HG03457 (cell line): ENCODE measurements around the gene INHBE.
"Not testable (repeated sequence)": the region's sequence is repeated elsewhere in the genome, so short reads cannot be mapped to it uniquely, and the experiment has no call there.

Source experiments
- ATAC-seq: cut with Tn5 transposase; IDR thresholded peaks from one replicate; pipeline ENCODE4 v1.9.1; 2021; ENCODE audit warnings: moderate number of reproducible peaks; ENCODE audit not compliant: unreplicated experiment

The INHBE gene

DNA sequence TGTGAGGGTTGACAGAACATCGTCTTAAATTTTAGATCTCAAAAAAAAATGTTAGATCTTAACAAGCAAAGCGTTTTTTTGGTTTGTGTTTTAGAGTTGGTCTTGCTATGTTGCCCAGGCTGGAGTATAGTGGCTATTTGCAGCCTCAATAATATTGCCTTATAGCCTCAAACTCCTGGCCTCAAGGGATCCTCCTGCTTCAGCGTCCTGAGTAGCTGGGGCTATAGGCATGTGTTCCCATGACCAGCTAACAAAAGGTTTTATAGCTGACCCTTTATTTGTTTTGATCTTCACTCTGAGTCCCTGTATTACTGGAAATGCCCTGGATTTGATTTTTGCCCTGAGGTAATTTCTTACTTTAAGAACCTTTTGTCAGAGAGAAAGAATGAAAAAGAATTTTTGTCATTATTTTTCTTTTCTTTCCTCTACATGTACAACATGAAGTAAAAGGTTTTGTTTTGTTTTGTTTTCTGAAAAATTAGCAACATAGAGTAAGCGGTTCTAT is 15.3 kb upstream of the INHBE start:
- no peak for ATAC-seq

DNA sequence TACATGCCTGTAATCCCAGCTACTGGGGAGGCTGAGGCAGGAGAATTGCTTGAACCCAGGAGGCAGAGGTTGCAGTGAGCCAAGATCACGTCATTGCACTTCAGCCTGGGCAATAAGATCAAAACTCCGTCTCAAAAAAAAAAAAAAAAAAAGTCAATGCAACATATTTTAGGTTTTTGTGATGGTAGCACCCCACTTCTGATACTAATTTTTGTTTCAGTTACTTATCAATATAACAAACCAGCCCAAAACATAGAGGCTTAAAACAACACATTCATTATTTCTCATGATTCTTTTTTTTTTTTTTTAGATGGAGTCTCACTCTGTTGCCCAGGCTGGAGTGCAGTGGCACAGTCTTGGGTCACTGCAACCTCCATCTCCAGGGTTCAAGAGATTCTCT is 13.7 kb upstream of the INHBE start:
- not testable (repeated sequence) for ATAC-seq

DNA sequence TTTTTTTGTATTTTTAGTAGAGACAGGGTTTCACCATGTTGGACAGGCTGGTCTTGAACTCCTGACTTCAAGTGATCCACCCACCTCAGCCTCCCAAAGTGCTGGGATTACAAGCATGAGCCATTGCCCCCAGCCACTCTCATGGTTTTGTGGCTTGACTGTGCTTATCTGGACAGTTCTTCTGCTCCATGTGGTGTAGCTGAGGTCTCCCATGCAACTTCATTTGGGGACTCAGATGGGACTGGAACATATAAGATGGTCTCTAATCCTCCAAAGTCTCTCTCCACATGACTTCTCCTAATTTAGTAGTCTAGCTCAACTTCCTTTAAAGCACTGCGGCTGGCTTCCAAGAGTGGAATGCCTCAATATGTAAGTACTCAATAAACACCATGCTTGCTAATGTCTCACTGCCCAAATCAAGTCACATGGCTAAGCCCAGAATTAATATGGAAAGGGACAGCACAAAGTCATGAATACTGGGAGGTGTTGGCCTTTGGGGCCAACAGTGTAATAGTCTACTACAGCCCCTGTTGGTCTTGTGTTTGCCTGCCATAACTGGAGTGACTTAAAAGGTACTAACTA is 13.2 kb upstream of the INHBE start:
- ATAC-seq: no peak

DNA sequence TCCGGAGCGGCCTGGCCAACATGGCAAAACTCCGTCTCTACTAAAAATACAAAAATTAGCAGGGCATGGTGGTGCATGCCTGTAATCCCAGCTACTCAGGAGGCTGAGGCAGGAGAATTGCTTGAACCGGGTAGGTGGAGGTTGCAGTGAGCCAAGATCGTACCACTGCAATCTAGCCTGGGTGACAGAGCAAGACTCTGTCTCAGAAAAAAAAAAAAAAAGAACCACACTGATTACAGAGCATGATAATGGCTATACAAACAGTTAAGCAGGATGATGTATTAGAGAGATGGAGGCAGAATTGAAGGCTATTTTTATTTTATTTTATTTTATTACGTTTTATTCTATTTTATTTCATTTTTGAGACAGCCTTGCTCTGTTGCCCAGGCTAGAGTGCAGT is 10.8 kb upstream of the INHBE start:
- ATAC-seq: not testable (repeated sequence)

DNA sequence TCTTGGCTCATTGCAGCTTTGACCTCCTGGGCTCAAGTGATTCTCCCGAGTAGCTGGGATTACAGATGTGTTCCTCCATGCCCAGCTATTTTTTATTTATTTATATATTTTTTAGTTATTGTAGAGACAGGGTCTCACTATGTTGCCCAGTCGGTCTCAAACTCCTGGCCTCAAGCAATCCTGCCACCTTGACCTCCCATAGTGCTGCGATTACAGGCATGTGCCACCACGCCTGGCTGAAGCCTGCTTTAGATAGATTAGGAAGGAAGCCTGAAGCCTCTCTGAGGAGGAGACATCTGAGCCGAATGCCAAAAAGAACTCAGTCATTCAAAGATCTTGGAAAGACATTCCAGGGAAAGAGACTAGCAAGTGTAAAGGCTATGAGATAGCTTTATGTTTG is 10.4 kb upstream of the INHBE start:
- no peak for ATAC-seq

DNA sequence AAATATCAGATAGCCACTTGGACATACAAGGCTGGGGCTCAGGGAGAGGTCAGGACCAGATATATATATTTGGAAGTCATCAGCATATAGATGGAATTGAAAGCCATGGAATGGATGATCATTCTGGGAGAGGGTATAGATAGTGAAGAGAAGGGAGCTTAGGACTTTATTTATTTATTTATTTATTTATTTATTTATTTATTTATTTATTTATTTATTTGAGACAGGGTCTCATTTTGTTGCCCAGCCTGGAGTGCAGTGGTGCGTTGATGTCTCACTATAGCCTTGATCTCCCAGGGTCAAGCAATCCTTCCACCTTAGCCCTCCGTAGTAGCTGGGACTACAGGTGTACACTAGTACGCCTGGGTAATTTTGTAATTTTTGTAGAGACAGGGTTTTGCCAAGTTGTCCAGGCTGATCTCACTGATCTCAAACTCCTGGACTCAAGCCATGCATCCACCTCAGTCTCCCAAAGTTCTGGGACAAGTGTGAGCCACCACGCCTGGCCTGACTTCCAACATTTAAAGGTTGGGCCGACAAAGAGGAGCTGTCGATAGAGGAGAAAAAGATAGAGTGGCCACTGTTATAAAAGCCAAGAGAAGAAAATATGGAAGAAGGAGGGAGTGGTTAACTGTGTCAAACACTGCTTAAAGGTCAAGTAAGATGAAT is 8.7 kb upstream of the INHBE start:
- ATAC-seq: no peak

DNA sequence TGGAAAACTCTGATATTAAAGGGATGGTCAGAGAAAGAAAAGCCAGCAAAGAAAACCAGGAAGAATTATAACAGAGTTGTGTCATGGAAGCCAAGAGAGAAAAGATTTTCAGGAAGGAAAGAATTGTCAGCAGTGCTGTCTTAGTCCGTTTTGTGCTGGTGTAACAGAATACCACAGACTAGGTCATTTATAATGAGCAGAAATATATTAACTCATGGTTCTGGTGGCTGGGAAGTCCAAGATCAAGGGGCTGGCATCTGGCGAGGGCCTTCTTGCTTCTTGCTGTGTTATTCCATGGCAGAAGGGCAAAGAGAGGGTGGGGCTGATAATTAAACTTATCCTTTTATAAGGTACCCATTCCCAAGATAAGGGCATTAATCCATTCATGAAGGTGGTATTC is 6.4 kb upstream of the INHBE start:
- ATAC-seq: no peak

DNA sequence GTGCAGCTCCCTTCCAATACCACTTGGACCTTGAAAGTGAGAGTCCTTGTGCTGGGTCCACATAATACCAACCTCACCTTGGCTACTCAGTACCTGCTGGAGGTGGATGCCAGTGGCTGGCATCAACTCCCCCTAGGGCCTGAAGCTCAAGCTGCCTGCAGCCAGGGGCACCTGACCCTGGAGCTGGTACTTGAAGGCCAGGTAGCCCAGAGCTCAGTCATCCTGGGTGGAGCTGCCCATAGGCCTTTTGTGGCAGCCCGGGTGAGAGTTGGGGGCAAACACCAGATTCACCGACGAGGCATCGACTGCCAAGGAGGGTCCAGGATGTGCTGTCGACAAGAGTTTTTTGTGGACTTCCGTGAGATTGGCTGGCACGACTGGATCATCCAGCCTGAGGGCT is 5.7 kb upstream of the INHBE start:
- no peak for ATAC-seq

DNA sequence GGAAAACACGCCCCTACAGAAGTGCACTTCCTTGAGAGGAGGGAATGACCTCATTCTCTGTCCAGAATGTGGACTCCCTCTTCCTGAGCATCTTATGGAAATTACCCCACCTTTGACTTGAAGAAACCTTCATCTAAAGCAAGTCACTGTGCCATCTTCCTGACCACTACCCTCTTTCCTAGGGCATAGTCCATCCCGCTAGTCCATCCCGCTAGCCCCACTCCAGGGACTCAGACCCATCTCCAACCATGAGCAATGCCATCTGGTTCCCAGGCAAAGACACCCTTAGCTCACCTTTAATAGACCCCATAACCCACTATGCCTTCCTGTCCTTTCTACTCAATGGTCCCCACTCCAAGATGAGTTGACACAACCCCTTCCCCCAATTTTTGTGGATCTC is 5.0 kb upstream of the INHBE start:
- ATAC-seq: no peak

DNA sequence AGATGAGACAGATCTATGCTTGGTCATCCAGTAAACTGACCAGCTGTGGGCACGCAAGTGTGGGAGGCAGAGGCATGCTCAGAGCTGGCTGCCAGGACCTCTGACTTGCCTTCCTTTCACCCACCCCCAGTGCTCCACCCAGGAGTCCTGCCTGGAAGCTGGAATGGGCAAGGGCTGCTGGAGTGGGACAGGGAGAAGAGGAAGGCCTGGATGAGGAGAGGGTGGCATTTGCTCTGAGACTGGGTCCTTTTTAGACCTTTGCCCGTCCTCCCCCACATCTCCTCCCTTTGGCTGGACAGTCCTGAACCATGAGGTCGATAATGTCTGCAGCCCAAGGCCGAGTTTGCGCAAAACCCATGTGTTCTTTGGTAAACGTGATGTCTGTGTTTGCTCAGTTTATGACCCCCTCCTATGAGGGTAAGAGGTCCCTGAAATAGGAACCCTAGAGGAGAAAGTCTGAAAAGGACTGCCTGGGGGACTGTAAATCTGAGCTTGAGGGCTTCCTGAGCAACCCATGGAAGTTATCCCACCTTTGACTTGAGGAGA is 3.8 kb upstream of the INHBE start:
- ATAC-seq: no peak

DNA sequence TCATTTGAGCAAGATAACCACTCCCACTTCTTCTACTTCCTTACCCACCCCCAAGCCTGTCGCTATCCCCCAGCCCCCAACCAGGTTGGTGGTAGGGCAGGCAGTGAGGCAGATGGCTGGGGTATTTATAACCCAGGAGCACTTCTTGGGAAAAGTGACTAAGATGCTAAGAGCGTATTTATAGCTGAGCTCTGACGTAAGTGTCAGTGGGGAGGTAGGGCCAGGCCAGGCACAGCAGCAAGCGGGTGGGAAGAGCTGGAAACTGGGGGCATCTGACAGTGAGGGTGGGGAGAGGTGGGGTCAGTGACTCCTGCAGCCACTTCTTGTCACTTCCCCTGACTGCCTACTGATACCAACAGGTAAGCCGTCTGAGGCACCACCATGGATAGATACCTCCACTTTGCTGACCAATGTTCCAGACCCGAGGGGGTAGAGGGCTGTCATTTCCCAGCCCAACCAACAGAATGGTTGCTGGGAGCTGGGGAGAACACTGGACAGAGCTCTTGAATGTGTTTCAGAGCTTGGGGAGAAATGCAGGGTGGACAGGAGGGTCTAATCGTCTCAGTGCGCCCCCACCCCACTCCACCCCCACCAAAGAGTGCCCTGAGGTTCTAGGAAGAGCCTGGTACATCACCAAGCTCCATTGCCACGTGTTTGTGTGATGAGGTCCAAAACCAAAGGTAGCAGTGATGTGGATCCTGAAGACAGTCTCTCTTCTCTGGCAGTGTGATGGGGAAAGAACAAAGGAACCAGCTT is 2.7 kb upstream of the INHBE start:
- no peak for ATAC-seq

DNA sequence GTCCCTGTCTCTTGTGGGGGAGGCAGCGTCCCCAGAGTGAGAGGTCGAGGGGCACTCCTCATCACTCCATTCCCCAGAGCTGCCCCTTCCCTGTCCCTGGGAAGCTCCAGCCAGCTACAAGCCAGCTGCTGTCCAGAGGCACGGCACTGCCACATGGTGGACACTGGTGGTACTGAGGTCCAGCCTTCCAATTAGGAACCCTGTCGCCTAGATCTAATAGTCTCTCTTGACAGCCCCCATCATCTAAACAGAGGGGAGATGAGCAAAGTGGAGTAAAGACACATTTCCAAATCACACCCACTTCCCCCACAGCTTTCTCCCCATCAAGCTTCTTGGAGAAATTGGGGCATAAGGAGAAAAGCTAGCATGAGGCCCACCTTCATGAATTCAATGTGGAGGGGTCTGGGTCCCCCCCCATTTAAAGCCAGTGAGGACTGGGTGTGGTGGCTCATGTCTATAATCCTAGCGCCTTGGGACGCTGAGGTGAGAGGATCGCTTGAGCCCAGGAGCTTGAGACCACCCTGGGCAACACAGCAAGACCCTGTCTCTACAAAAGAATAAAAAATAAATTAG is 2.1 kb upstream of the INHBE start:
- no peak for ATAC-seq

DNA sequence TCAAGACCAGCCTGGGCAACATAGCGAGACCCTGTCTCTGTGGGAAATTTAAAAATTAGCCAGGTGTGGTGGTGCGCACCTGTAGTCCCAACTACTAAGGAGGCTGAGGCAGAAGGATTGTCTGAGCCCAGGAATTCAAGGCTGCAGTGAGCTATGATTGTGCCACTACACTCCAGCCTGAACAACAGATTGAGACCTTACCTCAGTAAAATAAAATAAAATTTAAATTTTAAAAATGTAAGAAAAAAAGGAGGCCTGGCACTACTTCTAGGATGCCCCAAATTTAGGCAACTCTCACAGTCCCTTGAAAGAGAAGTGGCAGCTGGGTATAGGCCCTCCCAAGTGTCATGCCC is 918 bp upstream of the INHBE start:
- no peak for ATAC-seq

DNA sequence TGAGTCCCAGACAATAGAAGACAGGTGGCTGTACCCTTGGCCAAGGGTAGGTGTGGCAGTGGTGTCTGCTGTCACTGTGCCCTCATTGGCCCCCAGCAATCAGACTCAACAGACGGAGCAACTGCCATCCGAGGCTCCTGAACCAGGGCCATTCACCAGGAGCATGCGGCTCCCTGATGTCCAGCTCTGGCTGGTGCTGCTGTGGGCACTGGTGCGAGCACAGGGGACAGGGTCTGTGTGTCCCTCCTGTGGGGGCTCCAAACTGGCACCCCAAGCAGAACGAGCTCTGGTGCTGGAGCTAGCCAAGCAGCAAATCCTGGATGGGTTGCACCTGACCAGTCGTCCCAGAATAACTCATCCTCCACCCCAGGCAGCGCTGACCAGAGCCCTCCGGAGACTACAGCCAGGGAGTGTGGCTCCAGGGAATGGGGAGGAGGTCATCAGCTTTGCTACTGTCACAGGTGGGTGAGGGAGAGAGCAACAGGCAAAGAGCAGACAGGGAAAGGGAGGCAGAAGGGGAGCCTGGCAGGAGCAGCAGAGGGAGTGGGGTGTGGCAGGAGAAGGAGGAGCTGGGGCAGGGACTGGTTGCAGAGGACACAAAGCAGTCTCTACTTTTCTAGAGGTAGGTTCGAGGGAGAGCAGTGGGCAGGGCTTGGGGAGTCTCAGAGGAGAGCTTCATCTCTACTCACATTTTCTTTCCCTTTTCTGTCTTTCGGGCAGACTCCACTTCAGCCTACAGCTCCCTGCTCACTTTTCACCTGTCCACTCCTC is 452 bp downstream of the INHBE start:
- no peak for ATAC-seq

DNA sequence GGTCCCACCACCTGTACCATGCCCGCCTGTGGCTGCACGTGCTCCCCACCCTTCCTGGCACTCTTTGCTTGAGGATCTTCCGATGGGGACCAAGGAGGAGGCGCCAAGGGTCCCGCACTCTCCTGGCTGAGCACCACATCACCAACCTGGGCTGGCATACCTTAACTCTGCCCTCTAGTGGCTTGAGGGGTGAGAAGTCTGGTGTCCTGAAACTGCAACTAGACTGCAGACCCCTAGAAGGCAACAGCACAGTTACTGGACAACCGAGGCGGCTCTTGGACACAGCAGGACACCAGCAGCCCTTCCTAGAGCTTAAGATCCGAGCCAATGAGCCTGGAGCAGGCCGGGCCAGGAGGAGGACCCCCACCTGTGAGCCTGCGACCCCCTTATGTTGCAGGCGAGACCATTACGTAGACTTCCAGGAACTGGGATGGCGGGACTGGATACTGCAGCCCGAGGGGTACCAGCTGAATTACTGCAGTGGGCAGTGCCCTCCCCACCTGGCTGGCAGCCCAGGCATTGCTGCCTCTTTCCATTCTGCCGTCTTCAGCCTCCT is 1.1 kb downstream of the INHBE start:
- ATAC-seq: no peak

DNA sequence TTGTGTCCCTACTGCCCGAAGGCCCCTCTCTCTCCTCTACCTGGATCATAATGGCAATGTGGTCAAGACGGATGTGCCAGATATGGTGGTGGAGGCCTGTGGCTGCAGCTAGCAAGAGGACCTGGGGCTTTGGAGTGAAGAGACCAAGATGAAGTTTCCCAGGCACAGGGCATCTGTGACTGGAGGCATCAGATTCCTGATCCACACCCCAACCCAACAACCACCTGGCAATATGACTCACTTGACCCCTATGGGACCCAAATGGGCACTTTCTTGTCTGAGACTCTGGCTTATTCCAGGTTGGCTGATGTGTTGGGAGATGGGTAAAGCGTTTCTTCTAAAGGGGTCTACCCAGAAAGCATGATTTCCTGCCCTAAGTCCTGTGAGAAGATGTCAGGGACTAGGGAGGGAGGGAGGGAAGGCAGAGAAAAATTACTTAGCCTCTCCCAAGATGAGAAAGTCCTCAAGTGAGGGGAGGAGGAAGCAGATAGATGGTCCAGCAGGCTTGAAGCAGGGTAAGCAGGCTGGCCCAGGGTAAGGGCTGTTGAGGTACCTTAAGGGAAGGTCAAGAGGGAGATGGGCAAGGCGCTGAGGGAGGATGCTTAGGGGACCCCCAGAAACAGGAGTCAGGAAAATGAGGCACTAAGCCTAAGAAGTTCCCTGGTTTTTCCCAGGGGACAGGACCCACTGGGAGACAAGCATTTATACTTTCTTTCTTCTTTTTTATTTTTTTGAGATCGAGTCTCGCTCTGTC is 1.8 kb downstream of the INHBE start:
- no peak for ATAC-seq

DNA sequence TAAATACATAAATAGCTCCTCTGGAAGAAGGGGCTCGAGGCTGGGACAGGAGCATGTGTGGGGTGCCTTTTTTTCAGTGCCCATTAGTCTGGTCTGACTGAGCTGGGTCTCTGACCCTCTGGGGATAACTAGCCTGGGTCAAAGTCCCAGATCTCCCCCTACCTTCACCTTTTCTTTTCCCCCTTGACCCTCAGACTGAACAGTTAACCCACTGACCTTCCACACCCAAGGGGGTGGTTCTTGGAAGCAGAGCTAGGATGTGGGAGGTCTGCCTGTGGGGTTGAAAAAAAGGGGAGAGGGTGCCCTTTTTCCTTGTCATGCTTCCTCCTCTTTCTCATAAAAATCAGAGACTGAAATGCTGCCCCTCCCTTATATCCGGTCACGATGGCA is 3.6 kb downstream of the INHBE start:
- ATAC-seq: no peak

DNA sequence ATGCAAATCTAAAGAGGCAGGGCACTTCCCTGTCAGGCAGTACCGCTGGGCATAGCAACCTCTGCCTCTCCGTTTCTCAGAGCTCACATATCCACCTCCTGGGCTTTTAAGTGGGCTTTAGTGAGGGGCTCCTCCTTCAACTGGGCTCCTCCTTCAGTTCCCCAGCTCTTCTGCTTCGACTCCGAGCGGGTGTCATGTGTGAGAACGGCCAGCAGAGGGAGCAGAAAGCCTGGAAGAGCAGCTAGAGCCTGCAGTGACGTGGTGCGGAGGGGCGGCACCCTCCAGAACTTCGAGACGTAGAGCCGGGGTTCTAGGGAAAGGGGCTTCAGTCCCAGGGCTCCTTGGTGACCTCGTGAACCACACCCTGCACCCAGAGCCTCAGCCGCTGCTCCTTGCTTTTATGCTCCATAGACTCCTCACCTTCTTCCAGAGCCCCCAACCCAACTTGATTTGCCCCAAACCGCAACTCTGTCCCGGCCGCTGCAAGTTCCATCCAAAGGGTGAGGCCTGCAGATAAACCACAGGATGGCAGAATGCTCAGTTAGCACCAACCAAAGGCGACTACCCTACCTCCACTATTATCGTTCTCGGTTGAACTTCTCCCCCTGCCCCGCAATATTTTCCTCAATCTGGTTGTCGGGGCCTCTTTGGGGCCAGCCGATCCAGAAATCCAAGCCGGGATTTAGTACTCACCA is 4.1 kb downstream of the INHBE start:
- peak; percentile 52 for ATAC-seq

DNA sequence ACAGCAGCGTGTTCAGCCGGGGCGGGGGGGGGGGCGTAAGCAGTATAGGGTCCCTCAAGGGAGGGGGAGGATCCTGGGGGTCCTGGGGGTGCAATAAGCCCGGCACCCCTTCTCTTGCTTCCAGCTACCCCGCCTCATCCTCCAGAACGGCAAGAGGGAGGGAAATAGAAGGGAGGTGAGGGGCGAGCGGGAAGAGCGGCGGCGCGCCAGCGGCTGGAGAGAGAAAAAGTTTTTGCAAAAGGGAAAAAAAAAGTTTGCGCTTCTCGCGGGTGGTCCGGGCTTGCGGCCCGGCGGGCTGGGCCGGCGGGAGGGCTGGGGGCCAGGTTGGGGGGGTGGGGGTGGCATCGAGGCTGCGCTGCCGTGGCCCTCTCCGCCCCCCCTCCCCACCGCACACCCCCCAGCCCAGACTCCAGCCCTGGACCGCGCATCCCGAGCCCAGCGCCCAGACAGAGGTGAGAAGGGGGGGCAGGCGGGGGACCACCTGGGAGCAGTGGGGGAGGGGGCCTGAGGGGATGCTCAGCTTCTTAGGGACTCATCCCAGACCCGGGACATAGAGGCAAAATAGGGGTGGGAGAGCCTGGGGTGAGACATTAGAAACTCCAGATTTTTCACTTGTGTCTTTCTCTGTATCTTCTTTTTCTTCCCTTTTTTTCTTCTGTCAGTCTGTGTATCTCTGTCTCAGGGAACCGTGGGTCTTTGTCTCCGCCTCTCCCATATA is 4.8 kb downstream of the INHBE start, which contains the start of gene GLI1:
TSS of gene GLI1 (plus strand) at position 36 of the 718 bp plus-strand sequence. CDS start 3,907 bp downstream, outside the sequence.
- ATAC-seq: no peak
